ENCODE results near the gene BATF. TPM values are rescaled to one million over a fixed set of nuclear protein-coding genes. Genes with fewer than 3 reads are reported as not detected.

BATF gene
- total and polyA plus RNA-seq, 2 experiments from 2014 or later, result not detected

GRCh38 chr14:75553761-75554364 lies 31.6 kb downstream of the BATF start (continued):
- TF ChIP-seq NANOG (IDR thresholded peaks at IDR 0.05; ENCODE audit: borderline replicate concordance), result no peak
- no peak for TF ChIP-seq STAT1 (IDR thresholded peaks at IDR 0.05; ENCODE audit: unreplicated experiment)
- TF ChIP-seq CTCF (conservative IDR thresholded peaks at IDR 0.05; ENCODE audit: low read depth in 2 of 2), result no peak

GRCh38 chr14:75554482-75554881 lies 32.2 kb downstream of the BATF start:
- H4K20me1 ChIP-seq (replicated peaks; ENCODE audit: insufficient read depth), result no peaks in the 10 kb centered on the region
- peaks cover under 1% of the 10 kb centered on the region for H3K9me2 ChIP-seq (ENCODE audit: insufficient read depth)
- H3K36me3 ChIP-seq (ENCODE audit: insufficient read depth), result no peaks in the 10 kb centered on the region
- no peaks in the 10 kb centered on the region for H3F3A ChIP-seq (replicated peaks; ENCODE audit: low read depth)
- H3K4me1 Mint-ChIP-seq, result peaks cover 12% of the 10 kb centered on the region
- ATAC-seq (no peak), DNase-seq (ENCODE audit: low spot score) (no peak)
- H3K27me3 ChIP-seq (ENCODE audit: insufficient read depth), result no peaks in the 10 kb centered on the region
- TF ChIP-seq ZNF114 (CRISPR knock-in tag; IDR thresholded peaks at IDR 0.05) (no peak), REST (IDR thresholded peaks at IDR 0.05; ENCODE audit: unreplicated experiment) (no peak), ZNF462 (CRISPR knock-in tag; IDR thresholded peaks at IDR 0.05) (no peak), EZH2phosphoT487 (IDR thresholded peaks at IDR 0.05; ENCODE audit: unreplicated experiment) (no peak), POLR2AphosphoS5 (IDR thresholded peaks at IDR 0.05; ENCODE audit: low read depth) (no peak)
- no peaks in the 10 kb centered on the region for H3K79me2 ChIP-seq (replicated peaks; ENCODE audit: insufficient read depth)
- no peaks in the 10 kb centered on the region for H3K36me3 Mint-ChIP-seq (ENCODE audit: low read depth)
- H3K27me3 Mint-ChIP-seq (ENCODE audit: insufficient read depth, low read depth, poor library complexity), result peaks cover 1% of the 10 kb centered on the region
- H3K27ac ChIP-seq (ENCODE audit: low read depth), result no peak overlapping the region
- H3K4me3 Mint-ChIP-seq, result no peak overlapping the region
- no peak overlapping the region for H3K4me3 ChIP-seq
- no peaks in the 10 kb centered on the region for H3K4me1 ChIP-seq (ENCODE audit: insufficient read depth)
- peaks cover 14% of the 10 kb centered on the region for H3K9me3 Mint-ChIP-seq
- H3K4me2 ChIP-seq, result no peak overlapping the region; the same call in 1 of the 2 replicates
- no peak overlapping the region for H2AFZ ChIP-seq
- no peak overlapping the region for H3K27ac Mint-ChIP-seq

Measured in GM23338 (cell line).